SIG-M5 treated with dmso at 0.1 percent for 504 hours (cell line): ENCODE data around the gene UGT1A4.

Experiments
- DNase-seq: peaks from one replicate; lab custom pipeline; 2025; ENCODE audit not compliant: unreplicated experiment; lab: John Stamatoyannopoulos, UW

The UGT1A4 gene

GRCh38 chr2:233779722-233780121, 61.2 kb downstream of the UGT1A4 start:
- no peak for DNase-seq

GRCh38 chr2:233780771-233781170, 62.2 kb downstream of the UGT1A4 start:
- DNase-seq, result no peak

GRCh38 chr2:233789554-233789953, 71.0 kb downstream of the UGT1A4 start:
- no peak for DNase-seq

GRCh38 chr2:233791151-233791882, 72.8 kb downstream of the UGT1A4 start:
- DNase-seq, result no peak

GRCh38 chr2:233791883-233792329, 73.4 kb downstream of the UGT1A4 start:
- DNase-seq, result no peak

GRCh38 chr2:233792720-233793119, 74.2 kb downstream of the UGT1A4 start:
- DNase-seq, result no peak

GRCh38 chr2:233793465-233794127, 75.1 kb downstream of the UGT1A4 start:
- DNase-seq, result no peak

- no peak for DNase-seq
These were observed 75.7 kb downstream of the UGT1A4 start for GRCh38 chr2:233794128-233794658.

- DNase-seq, result no peak
These were observed 77.2 kb downstream of the UGT1A4 start for GRCh38 chr2:233795735-233796171.

GRCh38 chr2:233796254-233796653, 77.7 kb downstream of the UGT1A4 start:
- no peak for DNase-seq

GRCh38 chr2:233798335-233799086, 80.0 kb downstream of the UGT1A4 start:
- DNase-seq, result no peak

- no peak for DNase-seq
These were observed 80.6 kb downstream of the UGT1A4 start for GRCh38 chr2:233799087-233799665.

GRCh38 chr2:233799716-233800115, 81.2 kb downstream of the UGT1A4 start:
- no peak for DNase-seq

GRCh38 chr2:233800208-233800607, 81.7 kb downstream of the UGT1A4 start:
- DNase-seq, result no peak

- DNase-seq, result no peak
These were observed 83.0 kb downstream of the UGT1A4 start for GRCh38 chr2:233801357-233802131.

- DNase-seq, result no peak
These were observed 83.7 kb downstream of the UGT1A4 start for GRCh38 chr2:233802132-233802815.

GRCh38 chr2:233803292-233803911, 84.9 kb downstream of the UGT1A4 start:
- no peak for DNase-seq

GRCh38 chr2:233803994-233804393, 85.5 kb downstream of the UGT1A4 start:
- DNase-seq, result no peak

- no peak for DNase-seq
These were observed 88.8 kb downstream of the UGT1A4 start for GRCh38 chr2:233807215-233807865.
